ENCODE data around the gene LSG1. TPM values are rescaled to one million over a fixed set of nuclear protein-coding genes. Genes with fewer than 3 reads are reported as not detected.

LSG1 gene
- total RNA-seq, 1 donor: 41.2 TPM

Small RNAs within 50 kb of the gene (small RNA-seq; reads per million reads assigned to genes)
- gene AC046143.2: not detected

Other genes with a start within 250 kb of the LSG1 start
- 19.4 TPM for gene ATP13A3, start 185.2 kb downstream of the LSG1 start, total RNA-seq
- gene TMEM44, start 38.8 kb downstream of the LSG1 start, total RNA-seq: 27.2 TPM
- 15.9 TPM for gene FAM43A, start 13.7 kb upstream of the LSG1 start, total RNA-seq